NCI-H2227 (cell line): ENCODE measurements around the gene INSYN2A.

Experiments used
- DNase-seq: peaks from one replicate; lab custom pipeline; 2025; ENCODE audit not compliant: unreplicated experiment; lab: John Stamatoyannopoulos, UW

INSYN2A gene

GRCh38 chr10:127195571-127196281, 665 bp downstream of the INSYN2A start:
- DNase-seq = peak; percentile 22

DNA sequence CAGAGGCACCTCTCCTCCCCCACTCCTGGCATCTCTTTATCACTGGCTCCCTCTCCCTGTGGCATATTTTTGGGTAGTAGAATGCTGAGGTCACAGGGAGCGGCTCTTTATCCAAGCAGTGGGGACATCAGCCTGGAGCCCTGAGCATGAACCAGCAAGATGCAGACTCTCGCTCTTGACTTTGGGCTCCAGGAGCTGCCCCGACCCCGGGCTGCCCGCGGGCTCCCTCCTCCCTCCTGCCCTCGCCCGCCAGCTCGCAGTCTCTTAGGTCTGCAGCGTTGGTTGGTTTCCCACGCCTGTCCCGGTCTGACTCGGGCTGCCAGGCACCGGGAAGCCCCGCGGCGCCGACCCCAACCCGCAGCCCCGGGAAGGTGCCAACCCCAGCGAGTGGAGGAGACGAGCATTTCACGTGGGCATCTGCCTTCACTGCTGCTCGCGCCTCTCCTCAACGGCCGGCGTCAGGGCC, 1.3 kb downstream of the INSYN2A start:
- no peak for DNase-seq

DNA sequence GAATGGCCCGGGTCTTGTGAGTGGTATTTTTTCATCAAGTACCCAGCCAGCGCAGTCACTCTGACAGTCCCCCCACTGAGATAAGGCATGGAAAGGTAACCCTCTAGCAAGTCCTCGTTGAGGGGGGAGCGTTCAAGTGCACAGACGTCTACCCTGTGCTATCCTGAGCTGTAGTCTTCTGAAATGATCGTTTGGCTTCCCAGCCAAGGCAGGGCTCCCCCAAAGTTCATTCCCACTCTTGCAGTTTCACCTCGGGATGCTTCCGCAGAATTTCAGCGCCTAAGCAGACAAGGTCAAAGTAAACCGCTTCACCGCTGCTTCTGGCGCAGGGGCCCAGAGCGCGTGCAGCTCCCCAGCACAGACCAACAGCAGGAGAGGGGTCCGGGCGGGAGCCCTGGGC, 1.8 kb downstream of the INSYN2A start:
- DNase-seq = no peak

DNA sequence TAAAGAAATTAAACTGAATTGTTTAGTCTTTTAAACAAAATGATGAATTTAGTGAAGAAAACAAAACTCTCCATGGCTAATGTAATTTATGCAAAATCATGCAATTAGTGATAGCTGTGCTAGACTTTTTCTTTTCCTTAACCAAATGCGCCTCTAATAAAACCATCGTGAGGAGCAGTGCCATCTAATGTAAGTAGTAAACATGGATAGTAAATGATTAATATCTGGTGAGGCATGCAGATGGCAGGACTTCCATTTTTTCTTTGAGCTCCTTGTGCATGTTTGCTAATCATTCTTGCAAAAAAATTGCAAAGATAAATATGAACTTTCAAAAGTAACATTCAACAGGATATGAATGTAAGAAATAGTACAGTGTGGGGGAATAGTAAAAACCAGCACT, 2.3 kb downstream of the INSYN2A start:
- DNase-seq = no peak

GRCh38 chr10:127193125-127193524, 3.3 kb downstream of the INSYN2A start:
- no peak for DNase-seq

DNA sequence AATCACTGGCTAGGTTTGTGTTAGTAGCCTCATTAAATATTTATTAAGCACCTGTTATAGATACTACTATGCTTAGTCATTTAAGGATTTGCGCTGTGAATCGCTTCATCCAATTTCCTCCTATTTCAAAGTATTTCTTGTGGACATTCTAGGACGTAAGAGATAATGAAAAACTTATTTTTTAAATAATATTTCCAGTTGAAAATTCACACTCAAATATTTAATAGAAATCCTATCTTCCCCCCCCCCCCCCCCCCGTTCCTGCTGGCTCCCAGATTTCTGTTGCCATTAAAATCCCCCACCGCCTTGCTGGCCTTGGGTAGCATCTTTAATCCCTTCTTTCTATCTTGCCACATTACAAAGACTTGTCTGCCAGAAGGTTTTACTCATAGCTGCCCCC, 6.0 kb downstream of the INSYN2A start:
- DNase-seq = no peak

- DNase-seq = no peak
Observed at GRCh38 chr10:127189226-127189625, 7.2 kb downstream of the INSYN2A start.

DNA sequence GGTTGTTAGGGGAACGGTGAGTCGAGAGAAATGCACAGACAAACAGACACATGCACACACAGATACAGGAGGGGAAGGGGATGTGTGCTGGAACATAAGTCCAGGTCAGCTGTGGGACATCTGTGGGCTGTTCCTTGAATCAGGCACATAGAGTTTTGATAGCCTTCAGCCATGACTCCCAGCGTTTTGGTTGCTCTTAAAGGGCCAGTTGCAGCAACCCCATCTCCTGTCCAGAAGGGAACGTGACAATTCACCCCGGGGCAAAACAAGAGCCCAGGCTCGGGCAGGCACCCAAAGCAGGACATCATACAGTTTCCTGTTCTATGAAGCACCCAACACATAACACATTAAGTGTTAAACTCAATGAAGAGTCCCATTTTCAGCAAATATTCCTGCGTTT, 9.6 kb downstream of the INSYN2A start:
- DNase-seq = no peak

DNA sequence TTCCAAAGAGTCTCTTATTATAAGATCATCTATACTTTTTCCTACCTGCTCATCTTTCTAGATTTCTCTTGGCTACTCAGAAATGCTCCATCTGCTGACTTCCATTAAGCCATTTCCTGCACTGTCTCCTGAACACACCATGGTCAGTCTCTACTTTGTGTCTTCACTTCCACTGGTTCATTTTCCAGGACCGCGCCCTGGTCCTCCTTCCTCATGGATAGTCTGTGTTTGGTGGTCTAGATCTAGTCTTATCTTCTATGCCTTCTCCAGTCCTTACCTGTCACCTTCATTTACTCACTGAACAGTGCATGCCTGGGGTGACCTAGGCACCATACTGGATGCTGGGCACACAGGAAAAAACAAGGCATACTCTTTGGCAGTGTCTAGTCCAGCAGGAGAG, 11.8 kb downstream of the INSYN2A start:
- no peak for DNase-seq

- DNase-seq = no peak
Observed at GRCh38 chr10:127182161-127182560, 14.2 kb downstream of the INSYN2A start.

GRCh38 chr10:127179612-127180250, 16.7 kb downstream of the INSYN2A start:
- DNase-seq = no peak

DNA sequence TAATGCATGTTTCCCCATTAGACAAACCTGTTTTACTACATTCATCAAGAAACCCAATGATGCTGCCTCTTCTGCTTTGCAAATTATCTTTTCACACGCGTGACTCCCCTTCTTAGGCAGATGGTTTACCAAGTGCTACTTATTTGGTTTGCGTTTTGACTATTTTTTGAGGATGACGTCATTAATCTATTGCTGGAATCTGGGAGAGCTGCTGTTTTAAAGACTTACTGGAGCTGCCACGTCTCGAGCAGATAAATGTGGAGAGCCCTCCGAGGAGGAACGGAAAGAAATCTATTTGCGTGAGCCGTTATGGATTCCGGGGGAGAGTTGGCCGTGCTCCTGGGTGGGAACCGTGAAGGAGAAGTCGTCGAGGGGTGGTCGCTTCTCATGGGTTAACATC, 19.7 kb downstream of the INSYN2A start:
- no peak for DNase-seq

GRCh38 chr10:127175357-127176110, 20.9 kb downstream of the INSYN2A start:
- no peak for DNase-seq

DNA sequence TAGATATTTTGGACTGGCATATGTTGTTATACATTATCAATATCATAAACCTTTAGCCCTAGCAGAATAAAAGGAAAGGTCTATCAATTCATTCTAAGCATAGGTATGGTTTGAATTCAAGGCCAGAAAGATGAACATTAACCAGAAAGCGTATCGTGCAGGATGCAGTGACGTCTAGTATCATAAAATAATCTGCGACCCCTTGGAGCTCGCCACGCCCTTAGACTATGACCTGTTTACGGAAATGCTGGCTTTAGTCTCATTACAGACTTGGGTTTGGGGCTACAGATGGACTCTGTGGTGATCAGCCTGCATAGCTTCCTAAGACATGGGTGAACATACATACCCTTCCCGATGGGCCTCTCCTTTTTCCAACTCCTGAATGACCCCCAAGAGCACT, 21.5 kb downstream of the INSYN2A start:
- no peak for DNase-seq

GRCh38 chr10:127168261-127168660, 28.1 kb downstream of the INSYN2A start:
- DNase-seq = no peak

GRCh38 chr10:127162841-127163240, 33.5 kb downstream of the INSYN2A start:
- no peak for DNase-seq

GRCh38 chr10:127161482-127161881, 34.9 kb downstream of the INSYN2A start:
- no peak for DNase-seq

DNA sequence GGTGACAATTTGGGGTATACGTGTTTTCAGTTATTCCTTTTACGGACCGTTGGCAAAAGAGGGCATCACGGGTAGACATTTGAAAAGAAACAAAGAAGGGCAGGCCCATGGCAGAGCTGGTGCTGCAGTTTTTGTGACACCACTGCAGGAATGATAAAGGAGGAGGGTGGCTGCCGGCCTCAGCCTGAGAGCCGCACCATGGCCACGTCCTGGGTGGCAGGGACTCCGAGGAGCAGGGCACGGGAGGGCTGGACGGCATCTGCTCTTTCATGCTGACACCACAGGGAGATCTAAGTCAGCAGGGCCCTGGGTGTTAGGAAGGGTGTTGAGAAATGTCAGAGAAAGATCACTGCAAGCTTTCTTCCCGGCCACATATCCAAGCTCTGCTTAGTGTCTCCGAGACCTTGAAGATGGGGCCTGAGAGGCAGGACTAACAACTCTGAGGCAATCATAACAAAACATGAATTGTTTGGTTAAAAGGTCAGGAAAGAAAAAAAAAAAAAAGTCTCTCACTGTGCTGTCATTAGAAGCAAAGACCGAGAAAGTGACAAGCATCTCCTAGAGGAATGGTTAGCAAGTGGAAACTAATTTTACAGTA, 36.6 kb downstream of the INSYN2A start:
- DNase-seq = no peak

DNA sequence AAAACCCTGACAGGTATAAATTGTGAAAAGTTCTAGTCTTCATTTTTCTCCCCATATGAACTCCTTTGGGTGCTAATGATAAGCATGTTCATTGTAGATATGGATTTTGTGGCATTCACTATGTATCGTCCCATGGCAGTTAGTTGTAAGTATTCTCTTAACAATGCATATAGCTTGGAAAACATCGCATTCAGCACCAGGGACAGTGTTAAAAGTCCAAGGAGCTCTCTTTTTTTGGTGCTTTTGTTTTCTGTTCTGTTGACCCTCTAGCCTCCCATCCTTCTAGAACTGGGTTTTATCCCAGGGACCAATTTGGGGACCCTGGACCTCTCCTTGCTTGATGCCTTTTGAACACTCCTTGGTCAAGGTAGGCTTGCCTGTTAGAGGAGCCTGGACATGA, 37.7 kb downstream of the INSYN2A start:
- no peak for DNase-seq

GRCh38 chr10:127157506-127158200, 38.7 kb downstream of the INSYN2A start:
- DNase-seq = no peak

- DNase-seq = no peak
Observed at GRCh38 chr10:127157089-127157488, 39.3 kb downstream of the INSYN2A start.
